Measurements from ENCODE around the gene LDAF1. TPM values are rescaled to one million over a fixed set of nuclear protein-coding genes. Genes with fewer than 3 reads are reported as not detected.

LDAF1 gene
- total and polyA plus RNA-seq, 10 donors = 6.3 to 22.1 (median 12.0) TPM

- Histone ChIP-seq H3K27me3 (replicated peaks in 1 of 7) (peaks cover 0 to 10% (median 0%) of the 10 kb centered on the region in 7 donors), H3K4me3 (no peak overlapping the region), H3K9me3 (no peaks in the 10 kb centered on the region), H3K36me3 (no peaks in the 10 kb centered on the region), H3K4me1 (no peaks in the 10 kb centered on the region), H3K27ac (no peak overlapping the region)
- TF ChIP-seq POLR2A (IDR thresholded peaks at IDR 0.05) = no peak
- no peak for TF ChIP-seq POLR2AphosphoS5 (IDR thresholded peaks at IDR 0.05)
- TF ChIP-seq CTCF (IDR thresholded peaks at IDR 0.05 in 8 of 11, conservative IDR thresholded peaks at IDR 0.05 in 3 of 11) = no peak
- DNase-seq = no peak
- intact Hi-C loops (cut with DNase I; ENCODE audit: low total_unique reads) = no loop called here
These were observed 46.8 kb downstream of the LDAF1 start for GRCh38 chr16:21205303-21205702.

- Histone ChIP-seq H3K27me3 (replicated peaks in 1 of 7) (peaks cover 0 to 17% (median 0%) of the 10 kb centered on the region in 7 donors), H3K9me3 (no peaks in the 10 kb centered on the region), H3K36me3 (no peaks in the 10 kb centered on the region), H3K4me1 (no peaks in the 10 kb centered on the region), H3K4me3 (no peak overlapping the region), H3K27ac (no peak overlapping the region)
- intact Hi-C loops (cut with DNase I; ENCODE audit: low total_unique reads) = no loop called here
- 89 to 97% (median 91%) methylated on average over 4 of the region's 4 CpGs for WGBS, 5 donors
- no peak for DNase-seq
- TF ChIP-seq POLR2A (IDR thresholded peaks at IDR 0.05) (no peak), POLR2AphosphoS5 (IDR thresholded peaks at IDR 0.05) (no peak), CTCF (IDR thresholded peaks at IDR 0.05 in 8 of 11, conservative IDR thresholded peaks at IDR 0.05 in 3 of 11) (no peak)
These were observed 48.1 kb downstream of the LDAF1 start for GRCh38 chr16:21206550-21206949.

DNA sequence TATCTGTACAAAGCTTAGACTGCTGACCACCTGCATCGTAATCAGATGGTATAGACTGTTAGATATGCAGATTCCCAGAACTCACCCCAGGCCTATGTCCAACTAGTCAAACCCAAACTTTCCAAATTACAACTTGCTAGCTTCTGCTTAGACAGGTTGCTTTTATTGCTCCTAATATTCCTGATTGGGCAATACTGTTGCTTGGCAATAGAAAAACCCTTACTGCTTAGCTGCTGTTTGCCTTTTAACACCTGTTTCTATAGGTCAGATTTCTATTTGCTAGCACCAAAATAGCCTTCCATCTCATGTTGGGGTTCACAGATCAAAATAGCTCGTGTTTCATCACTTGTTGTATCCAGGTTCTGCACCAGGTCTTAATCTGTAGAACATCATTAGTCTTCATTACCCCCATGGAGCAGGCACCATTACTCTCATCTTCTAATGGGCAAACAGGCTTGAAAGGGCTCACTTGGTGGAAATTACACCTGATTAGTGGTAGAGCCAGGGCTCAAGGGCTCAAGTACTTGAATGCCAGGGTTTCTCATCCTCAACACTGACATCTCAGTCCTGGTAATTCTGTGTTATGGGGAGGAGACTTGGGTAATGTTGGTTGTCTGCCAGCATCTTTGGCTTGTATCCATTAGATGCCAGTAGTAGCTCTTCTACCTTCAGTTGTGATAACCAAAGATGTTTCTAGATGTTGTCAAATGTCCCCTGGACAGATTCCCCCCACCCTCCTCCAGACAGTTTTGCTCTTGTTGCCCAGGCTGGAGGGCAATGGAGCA, 50.2 kb downstream of the LDAF1 start:
- Histone ChIP-seq H3K4me1 (no peaks in the 10 kb centered on the region), H3K36me3 (no peaks in the 10 kb centered on the region), H3K4me3 (no peak overlapping the region), H3K27ac (no peak overlapping the region), H3K27me3 (replicated peaks in 1 of 7) (peaks cover 0 to 30% (median 0%) of the 10 kb centered on the region in 7 donors), H3K9me3 (no peaks in the 10 kb centered on the region)
- 65 to 77% (median 70%) methylated on average over 2 of the region's 2 CpGs for WGBS, 5 donors
- TF ChIP-seq CTCF (IDR thresholded peaks at IDR 0.05 in 8 of 11, conservative IDR thresholded peaks at IDR 0.05 in 3 of 11) = no peak
- no peak for TF ChIP-seq POLR2AphosphoS5 (IDR thresholded peaks at IDR 0.05)
- TF ChIP-seq POLR2A (IDR thresholded peaks at IDR 0.05) = no peak
- no peak for DNase-seq
- intact Hi-C loops (cut with DNase I; ENCODE audit: low total_unique reads) = no loop called here

- DNase-seq = no peak
These were observed 53.0 kb downstream of the LDAF1 start, which contains the start of gene ZP2 for GRCh38 chr16:21211486-21211885. Gene ZP2 (minus strand): TSS chr16:21211574. CDS start chr16:21211547, 27 bp downstream.

More at GRCh38 chr16:21211486-21211885, 53.0 kb downstream of the LDAF1 start, which contains the start of gene ZP2:
- intact Hi-C loops (cut with DNase I; ENCODE audit: low total_unique reads) = no loop called here
- TF ChIP-seq POLR2A (IDR thresholded peaks at IDR 0.05) = no peak
- TF ChIP-seq POLR2AphosphoS5 (IDR thresholded peaks at IDR 0.05) = no peak
- Histone ChIP-seq H3K9me3 (no peaks in the 10 kb centered on the region), H3K36me3 (no peaks in the 10 kb centered on the region), H3K4me3 (no peak within 1 kb of the TSS), H3K27ac (no peak within 1 kb of the TSS), H3K4me1 (no peaks in the 10 kb centered on the region), H3K27me3 (replicated peaks in 1 of 7) (peaks cover 0 to 35% (median 0%) of the 10 kb centered on the region in 7 donors)
- 27 to 49% (median 32%) methylated on average over 5 of the region's 5 CpGs for WGBS, 5 donors

Measured in spleen (tissue), 11 donors.